A549 (cell line): ENCODE data around the gene TRMT61A. TPM values are rescaled to one million over a fixed set of nuclear protein-coding genes. Genes with fewer than 3 reads are reported as not detected.

Experiments
- ATAC-seq, 2 experiments: fragments of 200-7000 bp in 1 of 2; fragments of >200 bp in 1 of 2; cut with Nextera tagmentation in 1 of 2; cut with Tn5 transposase in 1 of 2; 3 replicates each; pipeline versions ENCODE4 v1.8.0 to v1.9.1; 2018 to 2020; ENCODE audit warnings: mild to moderate bottlenecking in 1 of 2, moderate library complexity in 1 of 2
- CTCF ChIA-PET: fragments of 300-600 bp; sonication (Branson Sonifier 250); formaldehyde crosslinking; extraction: SDS; loops from one replicate; lab custom pipeline; 2021; ENCODE audit warnings: antibody characterized with exemption, inconsistent platforms; lab: Yijun Ruan, JAX
- POLR2A ChIA-PET: fragments of 350-600 bp; formaldehyde crosslinking; extraction: SDS; loops from one replicate; lab custom pipeline; 2021; ENCODE audit warnings: antibody characterized with exemption, inconsistent platforms; lab: Yijun Ruan, JAX
- DNase-seq, 2 experiments: peaks; one replicate each; pipeline versions ENCODE4 v3.0.0 to v3.0.0-alpha.2; 2011 to 2016; ENCODE audit warnings: low read depth in 1 of 2, low spot score in 1 of 2
- FAIRE-seq: peaks from 2 replicates; lab custom pipeline; 2011; peaks lifted over from hg19 to GRCh38; lab: Jason Lieb, UNC
- H3K27ac ChIP-seq, 2 experiments: fragments of >200 bp; sonication (Bioruptor Twin); formaldehyde crosslinking; 3 replicates each; pipeline ENCODE4 v1.5.1; 2016 to 2017
- H3K4me1 ChIP-seq: fragments of >200 bp; sonication (Bioruptor Twin); formaldehyde crosslinking; 3 replicates; pipeline ENCODE4 v1.6.1; 2016
- H3K4me2 ChIP-seq: fragments of >200 bp; sonication (Bioruptor Twin); formaldehyde crosslinking; 3 replicates; pipeline ENCODE4 v1.6.1; 2016
- H3K4me3 ChIP-seq: fragments of >200 bp; sonication (Bioruptor Twin); formaldehyde crosslinking; 3 replicates; pipeline ENCODE4 v1.5.1; 2016
- H3K9me3 ChIP-seq: fragments of >200 bp; sonication (Bioruptor Twin); formaldehyde crosslinking; 3 replicates; pipeline ENCODE4 v1.6.1; 2016
- ATOH8 ChIP-seq: fragments of 250-450 bp; sonication (Bioruptor Pico); IDR thresholded peaks from 2 replicates; pipeline ENCODE4 v1.5.0; 2020; ENCODE audit warnings: low read depth, mild to moderate bottlenecking, moderate library complexity
- BCL3 ChIP-seq: fragments of >200 bp; sonication (Bioruptor Twin); formaldehyde crosslinking; IDR thresholded peaks from 3 replicates; pipeline ENCODE4 v1.6.1; 2016
- CEBPB ChIP-seq, 2 experiments: fragments of >200 bp in 1 of 2; sonication (Bioruptor Twin) in 1 of 2; formaldehyde crosslinking in 1 of 2; IDR thresholded peaks; 2 replicates each; pipeline ENCODE4 v1.6.1; 2012 to 2016
- CHD4 ChIP-seq: fragments of 200-600 bp; sonication (generic); IDR thresholded peaks from 2 replicates; pipeline ENCODE4 v1.6.1; 2016; ENCODE audit warnings: antibody characterized with exemption, mild to moderate bottlenecking, borderline replicate concordance
- CTCF ChIP-seq: fragments of >200 bp; sonication (Bioruptor Twin); formaldehyde crosslinking; IDR thresholded peaks from 3 replicates; pipeline ENCODE4 v1.5.1; 2016
- EHMT2 ChIP-seq: fragments of 200-600 bp; sonication (generic); IDR thresholded peaks from 2 replicates; pipeline ENCODE4 v1.6.1; 2016; ENCODE audit warnings: antibody characterized with exemption, low read depth, mild to moderate bottlenecking, moderate library complexity
- EP300 ChIP-seq, 2 experiments: fragments of >200 bp; sonication (Bioruptor Twin); formaldehyde crosslinking; IDR thresholded peaks; 2 replicates in 1 of 2; 3 replicates in 1 of 2; pipeline ENCODE4 v1.6.1; 2016 to 2017
- ESRRA ChIP-seq: fragments of 150-350 bp; IDR thresholded peaks from 2 replicates; pipeline ENCODE4 v1.6.1; 2014; ENCODE audit warnings: mild to moderate bottlenecking, low read length, borderline replicate concordance
- FOXS1 ChIP-seq: fragments of 250-450 bp; sonication (Bioruptor Pico); IDR thresholded peaks from 2 replicates; pipeline ENCODE4 v1.5.0; 2020; ENCODE audit warnings: mild to moderate bottlenecking, moderate library complexity
- GATA3 ChIP-seq: IDR thresholded peaks from 2 replicates; pipeline ENCODE4 v1.6.1; 2012; ENCODE audit warnings: borderline replicate concordance
- HEYL ChIP-seq: fragments of 250-450 bp; sonication (Bioruptor Pico); IDR thresholded peaks from 2 replicates; pipeline ENCODE4 v1.8.0; 2021; ENCODE audit warnings: mild to moderate bottlenecking, moderate library complexity
- HOXB13 ChIP-seq: fragments of 250-450 bp; sonication (Bioruptor Pico); IDR thresholded peaks from 2 replicates; pipeline ENCODE4 v1.5.0; 2020; ENCODE audit warnings: low read depth, mild to moderate bottlenecking, moderate library complexity
- JUN ChIP-seq, 2 experiments: fragments of >200 bp; sonication (Bioruptor Twin); formaldehyde crosslinking; IDR thresholded peaks; 2 replicates in 1 of 2; 3 replicates in 1 of 2; pipeline ENCODE4 v1.6.1; 2016 to 2017
- MAFK ChIP-seq: fragments of 450-650 bp; IDR thresholded peaks from 2 replicates; pipeline ENCODE4 v1.6.1; 2014; ENCODE audit not compliant: partially characterized antibody
- MAX ChIP-seq: IDR thresholded peaks from 2 replicates; pipeline ENCODE4 v1.6.1; 2012
- MAZ ChIP-seq: fragments of 150-350 bp; IDR thresholded peaks from 2 replicates; pipeline ENCODE4 v1.6.1; 2014; ENCODE audit warnings: antibody characterized with exemption, low read depth, low read length, borderline replicate concordance
- MYC ChIP-seq: IDR thresholded peaks from 2 replicates; pipeline ENCODE4 v1.6.1; 2012; ENCODE audit warnings: mild to moderate bottlenecking, inconsistent platforms, low read length, improper control_type of control experiment, borderline replicate concordance
- NFE2L2 ChIP-seq: fragments of 150-350 bp; conservative IDR thresholded peaks from 2 replicates; pipeline ENCODE4 v1.6.1; 2014; ENCODE audit warnings: low read length
- NPAS2 ChIP-seq: fragments of 250-450 bp; sonication (Bioruptor Pico); IDR thresholded peaks from 2 replicates; pipeline ENCODE4 v1.8.0; 2022; ENCODE audit warnings: mild to moderate bottlenecking, moderate library complexity, borderline replicate concordance
- POLR2A ChIP-seq: IDR thresholded peaks from 2 replicates; pipeline ENCODE4 v1.6.1; 2012; ENCODE audit warnings: mild to moderate bottlenecking, low read length
- POLR2AphosphoS2 ChIP-seq: conservative IDR thresholded peaks from 2 replicates; pipeline ENCODE4 v1.6.1; 2012; ENCODE audit warnings: low read length, improper control_type of control experiment, inconsistent platforms
- RARB ChIP-seq: fragments of 250-450 bp; sonication (Bioruptor Pico); IDR thresholded peaks from 2 replicates; pipeline ENCODE4 v1.8.0; 2021; ENCODE audit warnings: mild to moderate bottlenecking, moderate library complexity
- RCOR1 ChIP-seq: fragments of 150-350 bp; IDR thresholded peaks from 2 replicates; pipeline ENCODE4 v1.6.1; 2014; ENCODE audit warnings: antibody characterized with exemption, low read length, low read depth
- RFX5 ChIP-seq: fragments of 450-650 bp; IDR thresholded peaks from 2 replicates; pipeline ENCODE4 v1.7.1; 2014; ENCODE audit warnings: antibody characterized with exemption, mild to moderate bottlenecking, moderate library complexity
- SMC3 ChIP-seq: fragments of >200 bp; sonication (Bioruptor Twin); formaldehyde crosslinking; IDR thresholded peaks from 3 replicates; pipeline ENCODE4 v1.6.1; 2018; ENCODE audit warnings: inconsistent platforms
- TP53 ChIP-seq: fragments of 250-450 bp; sonication (Bioruptor Pico); IDR thresholded peaks from 2 replicates; pipeline ENCODE4 v1.5.0; 2021; ENCODE audit warnings: mild to moderate bottlenecking, moderate library complexity
- ZC3H11A ChIP-seq: fragments of 450-650 bp; IDR thresholded peaks from 2 replicates; pipeline ENCODE4 v1.6.1; 2014; ENCODE audit warnings: antibody characterized with exemption, mild to moderate bottlenecking
- WGBS: methylation state at CpG from one replicate; pipeline ENCODE4 v1.1.6; 2017; ENCODE audit errors: missing lambda C conversion rate; 5-methylcytosine and 5-hydroxymethylcytosine counted together
- polyA plus RNA-seq, 4 experiments: library from polyadenylated mRNA; depleted of rRNA in 3 of 4; stranded (reverse); fragments of >200 nt; fragmentation: RNase III in 1 of 4; extraction: RNeasy Plus Mini Kit Qiagen cat#74134 plus additional on column Dnase treatment in 1 of 4; gene quantifications; 2 replicates in 3 of 4; 3 replicates in 1 of 4; pipeline ENCODE4 v1.2.3, GENCODE V29; 2011 to 2017

TRMT61A gene
- polyA plus RNA-seq, 2 of the 4 experiments (the other 2 are of a cell fraction): 8.3 to 19.4 TPM

- CTCF ChIA-PET: interaction anchor here (0.6 to 28.8 kb wide), 7 partner anchors 9 to 447 kb away, joined by 3 to 489 read pairs (median 4); partner anchors contain the start of genes BAG5 and CKB
- 78% methylated on average over 15 of the region's 18 CpGs for WGBS
- no peak for DNase-seq
- peak overlapping the region; percentile 30; the same call in 2 of the 3 replicates for H3K4me2 ChIP-seq
- TF ChIP-seq CHD4 (no peak), RARB (CRISPR knock-in tag) (no peak), TP53 (CRISPR knock-in tag) (no peak), EHMT2 (no peak), RCOR1 (no peak), ATOH8 (CRISPR knock-in tag) (no peak), CEBPB (IDR thresholded peaks at IDR 0.05) (no peak), EP300 (IDR thresholded peaks at IDR 0.05) (no peak), MAFK (no peak), FOXS1 (CRISPR knock-in tag) (no peak), ZC3H11A (no peak), HEYL (CRISPR knock-in tag) (no peak), JUN (IDR thresholded peaks at IDR 0.05) (no peak)
- no peak for FAIRE-seq
- peaks cover 14% of the 10 kb centered on the region; the same call in 2 of the 3 replicates for H3K4me1 ChIP-seq
- no peaks in the 10 kb centered on the region for H3K9me3 ChIP-seq
- ATAC-seq: peak; percentile 9 to 19; a peak in 3 of 6 replicates
- no peak overlapping the region for H3K4me3 ChIP-seq
- H3K27ac ChIP-seq: peak overlapping the region in 1 of 2 experiments; percentile 19; a peak in 3 of 6 replicates
- POLR2A ChIA-PET: interaction anchor here (0.8 to 1.5 kb wide), 2 partner anchors 9 to 31 kb away, joined by 3 to 10 read pairs; partner anchors contain the start of gene BAG5
Measured at GRCh38 chr14:103552011-103552845, 23.2 kb downstream of the TRMT61A start.

GRCh38 chr14:103552846-103553210 is 23.8 kb downstream of the TRMT61A start:
- CTCF ChIA-PET: interaction anchor here (0.6 to 28.8 kb wide), 5 partner anchors 9 to 351 kb away, joined by 4 to 489 read pairs (median 6); partner anchors contain the start of genes BAG5 and CKB
- ATAC-seq: no peak

GRCh38 chr14:103555559-103556337 is 26.8 kb downstream of the TRMT61A start:
- peaks cover 35% of the 10 kb centered on the region; the same call in 2 of the 3 replicates for H3K4me1 ChIP-seq
- CTCF ChIA-PET: interaction anchor here (6.8 to 28.8 kb wide), 3 partner anchors 8 to 37 kb away, joined by 52 to 489 read pairs (median 100); partner anchors contain the start of gene CKB
- FAIRE-seq: no peak
- TF ChIP-seq RARB (CRISPR knock-in tag): no peak
- no peak for TF ChIP-seq MAZ
- TF ChIP-seq ESRRA: no peak
- no peak for TF ChIP-seq HOXB13 (CRISPR knock-in tag)
- no peak for TF ChIP-seq MAX
- no peak for TF ChIP-seq SMC3
- TF ChIP-seq CTCF: no peak
- no peak for TF ChIP-seq CEBPB (IDR thresholded peaks at IDR 0.05)
- TF ChIP-seq NPAS2 (CRISPR knock-in tag): no peak
- no peak for TF ChIP-seq POLR2AphosphoS2
- no peak for TF ChIP-seq ZC3H11A
- no peak for TF ChIP-seq POLR2A
- TF ChIP-seq MYC: no peak
- TF ChIP-seq BCL3: no peak
- no peak for TF ChIP-seq FOXS1 (CRISPR knock-in tag)
- no peak for TF ChIP-seq RFX5
- TF ChIP-seq GATA3: no peak

More at GRCh38 chr14:103552846-103553210, 23.8 kb downstream of the TRMT61A start:
- POLR2A ChIA-PET: interaction anchor here (0.8 to 1.5 kb wide), 2 partner anchors 9 to 31 kb away, joined by 3 to 10 read pairs; partner anchors contain the start of gene BAG5
- FAIRE-seq (no peak), DNase-seq (no peak)
- WGBS: 92% methylated on average over 11 of the region's 11 CpGs
- peak overlapping the region; percentile 30; the same call in 1 of the 3 replicates for H3K4me2 ChIP-seq
- TF ChIP-seq NFE2L2: no peak
- no peaks in the 10 kb centered on the region for H3K9me3 ChIP-seq
- no peak overlapping the region for H3K4me3 ChIP-seq
- no peak overlapping the region for H3K27ac ChIP-seq
- peaks cover 14% of the 10 kb centered on the region; the same call in 2 of the 3 replicates for H3K4me1 ChIP-seq

More at GRCh38 chr14:103555559-103556337, 26.8 kb downstream of the TRMT61A start:
- Histone ChIP-seq H3K4me2 (no peak overlapping the region), H3K9me3 (no peaks in the 10 kb centered on the region), H3K27ac (no peak overlapping the region), H3K4me3 (no peak overlapping the region)
- ATAC-seq: peak in 1 of 2 experiments; percentile 9; a peak in 1 of 6 replicates
- 90% methylated on average over 15 of the region's 15 CpGs for WGBS
- POLR2A ChIA-PET: no interaction called here
- DNase-seq: no peak
